ENCODE results near the gene TMC4. TPM values are rescaled to one million over a fixed set of nuclear protein-coding genes. Genes with fewer than 3 reads are reported as not detected.

The TMC4 gene
- total RNA-seq, 1 donor from 2014 or later, result 23.2 TPM

- Histone ChIP-seq H3K4me3 (ENCODE audit: low read depth, low read length) (peak overlapping the region; percentile 84), H3K27me3 (ENCODE audit: control insufficient read depth, insufficient read depth, low read length) (no peaks in the 10 kb centered on the region), H3K36me3 (ENCODE audit: control insufficient read depth, insufficient read depth, low read length) (peaks cover 18% of the 10 kb centered on the region)
- no peak for TF ChIP-seq CTCF (IDR thresholded peaks at IDR 0.05; ENCODE audit: insufficient read depth, low read length, severe bottlenecking)
- FAIRE-seq, result no peak
- no peak for DNase-seq (ENCODE audit: low read depth)
Observed at GRCh38 chr19:54138489-54139256, 34.3 kb downstream of the TMC4 start.

- FAIRE-seq (no peak), DNase-seq (ENCODE audit: low read depth) (no peak)
- Histone ChIP-seq H3K36me3 (ENCODE audit: control insufficient read depth, insufficient read depth, low read length) (peaks cover 10% of the 10 kb centered on the region), H3K27me3 (ENCODE audit: control insufficient read depth, insufficient read depth, low read length) (no peaks in the 10 kb centered on the region), H3K4me3 (ENCODE audit: low read depth, low read length) (peak within 1 kb of the TSS; percentile 84)
- peak; percentile 32 for TF ChIP-seq CTCF (IDR thresholded peaks at IDR 0.05; ENCODE audit: insufficient read depth, low read length, severe bottlenecking)
Observed at GRCh38 chr19:54137699-54138488, 35.1 kb downstream of the TMC4 start, which contains the start of gene CNOT3. Gene CNOT3 (plus strand): TSS chr19:54137762. CDS start chr19:54142979, 5,217 bp downstream.

GRCh38 chr19:54136864-54137698, 35.9 kb downstream of the TMC4 start:
- Histone ChIP-seq H3K36me3 (ENCODE audit: control insufficient read depth, insufficient read depth, low read length) (peaks cover 5% of the 10 kb centered on the region), H3K4me3 (ENCODE audit: low read depth, low read length) (peak overlapping the region; percentile 84), H3K27me3 (ENCODE audit: control insufficient read depth, insufficient read depth, low read length) (no peaks in the 10 kb centered on the region)
- peak; percentile 95 for FAIRE-seq
- DNase-seq (ENCODE audit: low read depth), result peak; percentile 99
- no peak for TF ChIP-seq CTCF (IDR thresholded peaks at IDR 0.05; ENCODE audit: insufficient read depth, low read length, severe bottlenecking)

- TF ChIP-seq CTCF (IDR thresholded peaks at IDR 0.05; ENCODE audit: insufficient read depth, low read length, severe bottlenecking), result no peak
- Histone ChIP-seq H3K27me3 (ENCODE audit: control insufficient read depth, insufficient read depth, low read length) (no peaks in the 10 kb centered on the region), H3K4me3 (ENCODE audit: low read depth, low read length) (peak overlapping the region; percentile 47), H3K36me3 (ENCODE audit: control insufficient read depth, insufficient read depth, low read length) (peaks cover 5% of the 10 kb centered on the region)
- DNase-seq (ENCODE audit: low read depth) (peak; percentile 29), FAIRE-seq (no peak)
Observed at GRCh38 chr19:54136086-54136863, 36.7 kb downstream of the TMC4 start.

GRCh38 chr19:54133957-54134590, 38.9 kb downstream of the TMC4 start:
- H3K27me3 ChIP-seq (ENCODE audit: control insufficient read depth, insufficient read depth, low read length), result no peaks in the 10 kb centered on the region
- H3K4me3 ChIP-seq (ENCODE audit: low read depth, low read length), result no peak overlapping the region
- DNase-seq (ENCODE audit: low read depth) (no peak), FAIRE-seq (peak; percentile 13)
- no peak for TF ChIP-seq CTCF (IDR thresholded peaks at IDR 0.05; ENCODE audit: insufficient read depth, low read length, severe bottlenecking)
- H3K36me3 ChIP-seq (ENCODE audit: control insufficient read depth, insufficient read depth, low read length), result peaks cover 4% of the 10 kb centered on the region

Measured in bronchial epithelial cell (primary cell).